HG03097 (cell line): ENCODE results near the gene SYT1.

Experiments
- ATAC-seq: cut with Tn5 transposase; IDR thresholded peaks from one replicate; pipeline ENCODE4 v1.9.1; 2021; ENCODE audit not compliant: unreplicated experiment, low FRiP score

Gene SYT1

GRCh38 chr12:79378496-79378895, 513.9 kb downstream of the SYT1 start:
- ATAC-seq: no peak

- ATAC-seq: no peak
These were observed 515.8 kb downstream of the SYT1 start for GRCh38 chr12:79380402-79380801.

- ATAC-seq: no peak
These were observed 517.0 kb downstream of the SYT1 start for GRCh38 chr12:79381248-79382208.

- no peak for ATAC-seq
These were observed 520.0 kb downstream of the SYT1 start for GRCh38 chr12:79384551-79384950.

GRCh38 chr12:79388011-79388410, 523.4 kb downstream of the SYT1 start:
- no peak for ATAC-seq

GRCh38 chr12:79393842-79394241, 529.3 kb downstream of the SYT1 start:
- ATAC-seq: no peak

- no peak for ATAC-seq
These were observed 533.0 kb downstream of the SYT1 start for GRCh38 chr12:79397609-79398008.

- no peak for ATAC-seq
These were observed 535.9 kb downstream of the SYT1 start for GRCh38 chr12:79400481-79400880.

GRCh38 chr12:79402606-79403005, 538.0 kb downstream of the SYT1 start:
- ATAC-seq: no peak

- no peak for ATAC-seq
These were observed 542.4 kb downstream of the SYT1 start for GRCh38 chr12:79406993-79407392.

GRCh38 chr12:79407671-79408622, 543.4 kb downstream of the SYT1 start:
- peak; percentile 83 for ATAC-seq

GRCh38 chr12:79408689-79409088, 544.1 kb downstream of the SYT1 start:
- ATAC-seq: no peak

- no peak for ATAC-seq
These were observed 545.0 kb downstream of the SYT1 start for GRCh38 chr12:79409562-79409961.

GRCh38 chr12:79411791-79412190, 547.2 kb downstream of the SYT1 start:
- ATAC-seq: no peak

- no peak for ATAC-seq
These were observed 549.2 kb downstream of the SYT1 start for GRCh38 chr12:79413796-79414195.

- ATAC-seq: no peak
These were observed 549.7 kb downstream of the SYT1 start for GRCh38 chr12:79414252-79414651.

GRCh38 chr12:79415321-79415720, 550.7 kb downstream of the SYT1 start:
- no peak for ATAC-seq

- no peak for ATAC-seq
These were observed 551.3 kb downstream of the SYT1 start for GRCh38 chr12:79415746-79416435.

GRCh38 chr12:79420146-79420618, 555.6 kb downstream of the SYT1 start:
- ATAC-seq: no peak

GRCh38 chr12:79421236-79421740, 556.7 kb downstream of the SYT1 start:
- no peak for ATAC-seq
